T47D (cell line): ENCODE measurements around the gene ITIH1.

Experiments used
- DNase-seq, 2 experiments: peaks; one replicate each; pipeline versions ENCODE4 v3.0.0 to v3.0.0-alpha.2; 2011 to 2012; ENCODE audit warnings: low read depth in 1 of 2, low spot score in 1 of 2
- JUND ChIP-seq: IDR thresholded peaks from 2 replicates; pipeline ENCODE4 v1.6.1; 2012; ENCODE audit warnings: low read depth
- in situ Hi-C: cut with HindIII; loops from 2 replicates; pipeline ENCODE4 v1.10.0; 2016; ENCODE audit warnings: low sequenced_read_pairs, low pct_unique_long_range_greater_than_20kb

ITIH1 gene

GRCh38 chr3:52788890-52789745 lies 11.7 kb downstream of the ITIH1 start:
- TF ChIP-seq JUND: no peak
- DNase-seq: no peak
- in situ Hi-C loops: no loop called here

GRCh38 chr3:52789746-52790040 lies 12.3 kb downstream of the ITIH1 start:
- in situ Hi-C loops: no loop called here
- DNase-seq: no peak
- TF ChIP-seq JUND: no peak

GRCh38 chr3:52790337-52790736 lies 12.9 kb downstream of the ITIH1 start:
- DNase-seq: no peak
- in situ Hi-C loops: no loop called here
- no peak for TF ChIP-seq JUND

GRCh38 chr3:52790741-52791140 lies 13.3 kb downstream of the ITIH1 start:
- no peak for TF ChIP-seq JUND
- no peak for DNase-seq
- in situ Hi-C loops: no loop called here

- no peak for TF ChIP-seq JUND
- in situ Hi-C loops: no loop called here
These were observed 14.0 kb downstream of the ITIH1 start for GRCh38 chr3:52791366-52791765.

GRCh38 chr3:52791928-52792327 lies 14.5 kb downstream of the ITIH1 start:
- DNase-seq: no peak
- in situ Hi-C loops: no loop called here

More at GRCh38 chr3:52791366-52791765, 14.0 kb downstream of the ITIH1 start:
- DNase-seq: no peak

DNA sequence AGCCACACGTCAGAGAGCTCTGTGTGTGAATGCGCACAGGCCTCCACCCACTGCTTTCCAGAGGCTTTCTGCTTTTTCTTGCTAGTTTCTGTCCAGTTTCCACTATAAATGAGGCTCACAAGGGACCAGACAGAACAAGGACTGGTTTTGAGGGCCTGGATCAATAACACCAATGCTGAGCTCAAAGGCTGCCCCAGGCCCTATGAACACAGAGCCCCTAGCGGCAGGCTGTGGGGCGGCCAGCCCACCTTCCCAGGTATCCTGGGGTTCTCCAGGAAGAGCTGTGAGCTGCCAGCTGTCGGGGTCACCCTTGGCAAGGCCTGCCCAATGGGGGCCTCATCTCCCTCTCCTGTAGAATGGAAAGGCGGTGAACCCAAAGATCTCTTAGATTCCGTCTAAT lies 15.0 kb downstream of the ITIH1 start:
- no peak for DNase-seq
- in situ Hi-C loops: no loop called here
- no peak for TF ChIP-seq JUND

More at GRCh38 chr3:52791928-52792327, 14.5 kb downstream of the ITIH1 start:
- no peak for TF ChIP-seq JUND

- in situ Hi-C loops: no loop called here
- TF ChIP-seq JUND: no peak
- DNase-seq: no peak
These were observed 15.7 kb downstream of the ITIH1 start for GRCh38 chr3:52792961-52793695.

DNA sequence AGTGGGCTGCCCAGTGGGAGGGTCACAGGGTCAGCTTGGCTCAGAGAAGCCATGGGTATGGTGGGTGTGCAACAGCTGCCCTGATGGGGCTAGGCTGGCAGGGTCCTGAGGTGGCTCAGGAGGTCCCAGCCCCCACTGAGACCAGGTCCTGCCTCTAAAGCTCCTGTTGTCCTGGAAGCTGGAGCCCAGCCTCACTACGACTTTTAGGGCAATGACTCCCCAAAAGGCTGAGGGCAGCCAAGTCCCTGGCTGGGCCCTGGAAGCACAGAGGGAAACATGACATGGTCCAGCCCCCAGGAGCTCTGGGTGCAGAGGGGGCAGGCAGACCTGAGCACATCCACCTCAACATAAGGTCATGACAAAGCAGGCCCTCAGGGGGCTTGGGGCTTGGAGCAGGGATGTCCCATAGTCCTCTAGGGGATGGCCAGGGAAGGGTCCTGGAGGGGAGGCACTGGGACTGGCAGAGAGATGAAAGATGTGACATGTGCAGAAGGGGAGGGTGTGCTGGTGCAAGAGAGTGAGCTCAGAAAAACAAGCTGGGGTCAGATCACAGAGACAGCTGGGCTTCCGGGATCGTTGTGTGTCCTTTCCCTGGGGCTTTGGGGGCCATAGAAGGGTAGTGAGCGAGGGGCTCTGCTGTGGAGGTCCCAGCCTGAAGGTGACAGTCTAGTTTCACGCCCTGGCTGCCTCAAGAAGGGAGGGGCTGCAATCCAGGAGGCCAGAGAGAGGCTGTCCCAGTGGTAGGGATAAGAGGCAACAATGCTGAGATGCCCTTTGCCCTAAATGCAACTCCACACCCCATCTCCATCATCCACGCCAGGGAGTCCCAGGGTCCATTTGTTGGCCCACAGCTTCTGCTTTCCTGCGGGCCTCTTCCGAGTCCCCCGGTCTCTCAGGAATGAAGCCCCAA lies 16.6 kb downstream of the ITIH1 start:
- in situ Hi-C loops: no loop called here
- TF ChIP-seq JUND: no peak
- DNase-seq: no peak

GRCh38 chr3:52794612-52795099 lies 17.3 kb downstream of the ITIH1 start, which contains the start of gene ITIH3:
ITIH3 (plus strand) TSS chr3:52794796; CDS start chr3:52794804, 8 bp downstream.
- in situ Hi-C loops: no loop called here
- DNase-seq: no peak
- TF ChIP-seq JUND: no peak

- no peak for DNase-seq
- in situ Hi-C loops: no loop called here
- TF ChIP-seq JUND: no peak
These were observed 18.0 kb downstream of the ITIH1 start for GRCh38 chr3:52795298-52795900.

DNA sequence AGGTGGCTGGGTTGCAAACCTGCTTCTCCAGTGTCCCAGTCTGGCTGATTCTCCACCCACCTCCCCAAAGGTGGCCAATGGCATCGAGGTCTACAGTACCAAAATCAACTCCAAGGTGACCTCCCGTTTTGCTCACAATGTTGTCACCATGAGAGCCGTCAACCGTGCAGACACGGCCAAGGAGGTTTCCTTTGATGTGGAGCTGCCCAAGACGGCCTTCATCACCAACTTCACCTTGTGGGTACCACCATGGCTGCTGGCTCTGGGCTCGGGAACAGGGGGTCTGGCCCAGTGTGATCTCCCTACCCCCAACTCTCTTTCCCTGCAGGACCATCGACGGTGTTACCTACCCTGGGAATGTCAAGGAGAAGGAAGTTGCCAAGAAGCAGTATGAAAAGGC lies 19.0 kb downstream of the ITIH1 start:
- in situ Hi-C loops: no loop called here

More for the DNA sequence above, 19.0 kb downstream of the ITIH1 start:
- DNase-seq: no peak
- TF ChIP-seq JUND: no peak
